ENCODE data around the gene CEACAM7.

Gene CEACAM7

GRCh38 chr19:41627966-41628675, 59.9 kb downstream of the CEACAM7 start:
- no peak for TF ChIP-seq CTCF (IDR thresholded peaks at IDR 0.05; ENCODE audit: unreplicated experiment in 3 of 3)
- peaks cover 34% of the 10 kb centered on the region for H3K9me3 Mint-ChIP-seq
- H3K4me1 Mint-ChIP-seq = no peaks in the 10 kb centered on the region
- H3K4me3 Mint-ChIP-seq = no peak overlapping the region
- no peaks in the 10 kb centered on the region for H3K36me3 Mint-ChIP-seq (ENCODE audit: low read depth)
- peaks cover 5% of the 10 kb centered on the region for H3K27me3 Mint-ChIP-seq (ENCODE audit: low read depth)
- no peak overlapping the region for H3K27ac Mint-ChIP-seq

DNA sequence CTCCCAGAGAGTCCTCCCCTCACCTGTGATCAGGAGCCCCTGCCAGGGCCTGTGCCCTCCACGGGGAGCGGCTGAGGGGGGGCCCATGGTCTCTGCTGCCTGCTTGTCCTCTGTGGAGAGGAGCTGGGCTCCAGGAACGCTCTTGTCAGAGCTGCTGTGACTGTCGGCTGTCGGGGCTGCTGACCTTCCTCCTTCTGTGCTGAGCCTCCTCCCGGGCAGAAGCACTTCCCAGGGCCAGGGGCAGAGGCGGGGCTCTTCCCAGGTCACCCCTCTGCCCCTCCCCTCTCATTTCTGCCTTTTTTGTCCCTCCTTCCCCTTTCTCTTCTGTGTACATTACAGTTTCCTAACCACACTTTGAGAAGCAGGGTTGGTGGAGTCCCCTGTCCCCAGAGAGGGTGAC, 61.2 kb downstream of the CEACAM7 start, which contains the start of gene CEACAM4:
Gene CEACAM4, minus strand, starts transcription at position 198 of the 400 bp plus-strand sequence. Its CDS starts 111 bp downstream, at position 87.
- H3K4me3 Mint-ChIP-seq = no peak within 1 kb of the TSS

GRCh38 chr19:41626278-41626677, 61.8 kb downstream of the CEACAM7 start:
- Mint-ChIP-seq H3K4me3 (no peak overlapping the region), H3K9me3 (peaks cover 31% of the 10 kb centered on the region), H3K27me3 (ENCODE audit: low read depth) (peaks cover 5% of the 10 kb centered on the region), H3K27ac (no peak overlapping the region), H3K4me1 (no peaks in the 10 kb centered on the region), H3K36me3 (ENCODE audit: low read depth) (no peaks in the 10 kb centered on the region)
- no peak for TF ChIP-seq CTCF (IDR thresholded peaks at IDR 0.05; ENCODE audit: unreplicated experiment in 3 of 3)

More for the DNA sequence above, 61.2 kb downstream of the CEACAM7 start, which contains the start of gene CEACAM4:
- no peaks in the 10 kb centered on the region for H3K36me3 Mint-ChIP-seq (ENCODE audit: low read depth)
- TF ChIP-seq CTCF (IDR thresholded peaks at IDR 0.05; ENCODE audit: unreplicated experiment in 3 of 3) = no peak
- peaks cover 5% of the 10 kb centered on the region for H3K27me3 Mint-ChIP-seq (ENCODE audit: low read depth)
- H3K4me1 Mint-ChIP-seq = no peaks in the 10 kb centered on the region
- peaks cover 33% of the 10 kb centered on the region for H3K9me3 Mint-ChIP-seq
- H3K27ac Mint-ChIP-seq = no peak within 1 kb of the TSS

- TF ChIP-seq CTCF (IDR thresholded peaks at IDR 0.05; ENCODE audit: unreplicated experiment in 3 of 3) = no peak
- peaks cover 5% of the 10 kb centered on the region for H3K27me3 Mint-ChIP-seq (ENCODE audit: low read depth)
- H3K4me1 Mint-ChIP-seq = no peaks in the 10 kb centered on the region
- no peaks in the 10 kb centered on the region for H3K36me3 Mint-ChIP-seq (ENCODE audit: low read depth)
- H3K9me3 Mint-ChIP-seq = peaks cover 26% of the 10 kb centered on the region
- no peak overlapping the region for H3K27ac Mint-ChIP-seq
- H3K4me3 Mint-ChIP-seq = no peak overlapping the region
Observed at GRCh38 chr19:41624937-41625336, 63.1 kb downstream of the CEACAM7 start.

- no peaks in the 10 kb centered on the region for H3K4me1 Mint-ChIP-seq
- H3K27me3 Mint-ChIP-seq (ENCODE audit: low read depth) = peaks cover 5% of the 10 kb centered on the region
- H3K4me3 Mint-ChIP-seq = no peak overlapping the region
- no peak overlapping the region for H3K27ac Mint-ChIP-seq
- peaks cover 24% of the 10 kb centered on the region for H3K9me3 Mint-ChIP-seq
- H3K36me3 Mint-ChIP-seq (ENCODE audit: low read depth) = no peaks in the 10 kb centered on the region
- TF ChIP-seq CTCF (IDR thresholded peaks at IDR 0.05; ENCODE audit: unreplicated experiment in 3 of 3) = no peak
Observed at GRCh38 chr19:41624515-41624914, 63.6 kb downstream of the CEACAM7 start.

GRCh38 chr19:41623360-41623759, 64.7 kb downstream of the CEACAM7 start:
- Mint-ChIP-seq H3K36me3 (ENCODE audit: low read depth) (no peaks in the 10 kb centered on the region), H3K27me3 (ENCODE audit: low read depth) (peaks cover 5% of the 10 kb centered on the region), H3K4me1 (no peaks in the 10 kb centered on the region), H3K9me3 (peaks cover 20% of the 10 kb centered on the region), H3K4me3 (no peak overlapping the region), H3K27ac (no peak overlapping the region)
- TF ChIP-seq CTCF (IDR thresholded peaks at IDR 0.05; ENCODE audit: unreplicated experiment in 3 of 3) = no peak

All from nephron (organoid).